HG03045 (cell line): ENCODE data around the gene FMNL2.
A peak's percentile ranks its signal among the peaks of the same experiment; 100 is the strongest.

Source experiments
- ATAC-seq: cut with Tn5 transposase; IDR thresholded peaks from one replicate; pipeline ENCODE4 v1.9.1; 2021; ENCODE audit warnings: mild to moderate bottlenecking, moderate library complexity; ENCODE audit not compliant: unreplicated experiment

FMNL2 gene

GRCh38 chr2:152337511-152337903 lies 2.5 kb downstream of the FMNL2 start:
- no peak for ATAC-seq

- ATAC-seq: no peak
These were observed 4.7 kb downstream of the FMNL2 start for GRCh38 chr2:152339556-152340286.

GRCh38 chr2:152342259-152343046 lies 7.5 kb downstream of the FMNL2 start:
- no peak for ATAC-seq

GRCh38 chr2:152343426-152343825 lies 8.5 kb downstream of the FMNL2 start:
- no peak for ATAC-seq

- no peak for ATAC-seq
These were observed 9.7 kb downstream of the FMNL2 start for GRCh38 chr2:152344579-152345195.

- ATAC-seq: no peak
These were observed 12.1 kb downstream of the FMNL2 start for GRCh38 chr2:152347076-152347475.

GRCh38 chr2:152348388-152348787 lies 13.4 kb downstream of the FMNL2 start:
- ATAC-seq: no peak

- ATAC-seq: no peak
These were observed 14.4 kb downstream of the FMNL2 start for GRCh38 chr2:152349416-152349815.

- no peak for ATAC-seq
These were observed 15.2 kb downstream of the FMNL2 start for GRCh38 chr2:152350155-152350679.

GRCh38 chr2:152352616-152353015 lies 17.6 kb downstream of the FMNL2 start:
- ATAC-seq: no peak

GRCh38 chr2:152353364-152353763 lies 18.4 kb downstream of the FMNL2 start:
- no peak for ATAC-seq

GRCh38 chr2:152354069-152354755 lies 19.2 kb downstream of the FMNL2 start:
- ATAC-seq: no peak

- ATAC-seq: no peak
These were observed 19.9 kb downstream of the FMNL2 start for GRCh38 chr2:152354909-152355308.

GRCh38 chr2:152355409-152355831 lies 20.4 kb downstream of the FMNL2 start:
- no peak for ATAC-seq

- ATAC-seq: no peak
These were observed 24.8 kb downstream of the FMNL2 start for GRCh38 chr2:152359573-152360363.

GRCh38 chr2:152363936-152364335 lies 29.0 kb downstream of the FMNL2 start:
- ATAC-seq: no peak

- ATAC-seq: peak; percentile 60
These were observed 32.8 kb downstream of the FMNL2 start for GRCh38 chr2:152367547-152368390.

GRCh38 chr2:152369176-152369860 lies 34.3 kb downstream of the FMNL2 start:
- no peak for ATAC-seq

GRCh38 chr2:152370783-152371182 lies 35.8 kb downstream of the FMNL2 start:
- ATAC-seq: no peak
